ENCODE measurements around the gene PCDHB7. TPM values are rescaled to one million over a fixed set of nuclear protein-coding genes. Genes with fewer than 3 reads are reported as not detected.
"Not testable (repeated sequence)": the region's sequence is repeated elsewhere in the genome, so short reads cannot be mapped to it uniquely, and the experiment has no call there.

The PCDHB7 gene
- total RNA-seq, 1 donor, result 0.43 TPM

- no peak for DNase-seq (ENCODE audit: low read depth)
- TF ChIP-seq, protein P1, sequence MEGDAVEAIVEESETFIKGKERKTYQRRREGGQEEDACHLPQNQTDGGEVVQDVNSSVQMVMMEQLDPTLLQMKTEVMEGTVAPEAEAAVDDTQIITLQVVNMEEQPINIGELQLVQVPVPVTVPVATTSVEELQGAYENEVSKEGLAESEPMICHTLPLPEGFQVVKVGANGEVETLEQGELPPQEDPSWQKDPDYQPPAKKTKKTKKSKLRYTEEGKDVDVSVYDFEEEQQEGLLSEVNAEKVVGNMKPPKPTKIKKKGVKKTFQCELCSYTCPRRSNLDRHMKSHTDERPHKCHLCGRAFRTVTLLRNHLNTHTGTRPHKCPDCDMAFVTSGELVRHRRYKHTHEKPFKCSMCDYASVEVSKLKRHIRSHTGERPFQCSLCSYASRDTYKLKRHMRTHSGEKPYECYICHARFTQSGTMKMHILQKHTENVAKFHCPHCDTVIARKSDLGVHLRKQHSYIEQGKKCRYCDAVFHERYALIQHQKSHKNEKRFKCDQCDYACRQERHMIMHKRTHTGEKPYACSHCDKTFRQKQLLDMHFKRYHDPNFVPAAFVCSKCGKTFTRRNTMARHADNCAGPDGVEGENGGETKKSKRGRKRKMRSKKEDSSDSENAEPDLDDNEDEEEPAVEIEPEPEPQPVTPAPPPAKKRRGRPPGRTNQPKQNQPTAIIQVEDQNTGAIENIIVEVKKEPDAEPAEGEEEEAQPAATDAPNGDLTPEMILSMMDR (IDR thresholded peaks at IDR 0.05; ENCODE audit: insufficient read depth, low read depth, low read length), result no peak
- no peak overlapping the region for H3K4me3 ChIP-seq (ENCODE audit: low read depth, low read length)
Observed at GRCh38 chr5:141196363-141196762, 23.9 kb downstream of the PCDHB7 start.

DNA sequence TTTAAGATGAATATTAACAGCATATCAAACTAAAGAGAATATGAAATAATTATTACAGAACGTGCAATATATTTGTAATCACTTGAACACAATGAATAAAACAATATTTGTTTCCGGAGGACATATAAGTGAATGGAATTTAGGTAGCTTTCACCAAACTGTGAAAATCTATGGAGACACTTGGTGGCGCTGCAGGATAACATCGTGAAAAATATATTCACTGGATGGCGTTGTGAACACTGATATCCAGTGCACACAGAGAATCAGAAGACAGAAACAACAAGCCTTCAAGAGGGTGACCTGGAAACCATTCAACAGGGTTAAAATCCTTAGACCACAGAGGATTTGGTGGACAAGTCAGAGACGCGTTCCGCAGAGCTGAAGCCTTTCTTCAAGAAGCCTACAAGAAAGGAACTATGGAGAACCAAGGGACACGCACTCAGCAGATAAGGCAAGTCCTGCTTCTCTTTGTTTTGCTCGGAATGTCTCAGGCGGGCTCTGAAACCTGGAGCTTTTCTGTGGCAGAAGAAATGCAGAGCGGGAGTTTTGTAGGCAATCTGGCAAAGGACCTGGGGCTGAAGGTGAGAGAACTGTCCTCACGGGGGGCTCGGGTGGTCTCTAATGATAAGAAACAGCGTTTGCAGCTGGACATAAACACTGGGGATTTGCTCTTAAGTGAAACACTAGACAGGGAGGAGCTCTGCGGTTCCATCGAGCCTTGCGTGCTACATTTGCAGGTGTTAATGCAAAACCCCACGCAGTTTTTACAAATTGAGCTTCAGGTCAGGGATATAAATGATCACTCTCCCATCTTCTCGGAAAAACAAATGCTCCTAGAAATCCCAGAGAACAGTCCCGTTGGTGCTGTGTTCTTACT lies 27.2 kb downstream of the PCDHB7 start, which contains the start of gene PCDHB11:
PCDHB11 (plus strand) TSS at position 269 of the 877 bp plus-strand sequence; CDS start at position 417, 148 bp downstream.
- no peak for DNase-seq (ENCODE audit: low read depth)
- H3K4me3 ChIP-seq (ENCODE audit: low read depth, low read length), result no peak within 1 kb of the TSS
- TF ChIP-seq, protein P1 (IDR thresholded peaks at IDR 0.05; ENCODE audit: insufficient read depth, low read depth, low read length), result no peak

- not testable (repeated sequence) for DNase-seq (ENCODE audit: low read depth); H3K4me3 ChIP-seq (ENCODE audit: low read depth, low read length)
Observed at GRCh38 chr5:141201126-141201525, 28.7 kb downstream of the PCDHB7 start.

GRCh38 chr5:141201646-141202045 lies 29.2 kb downstream of the PCDHB7 start:
- not testable (repeated sequence) for H3K4me3 ChIP-seq (ENCODE audit: low read depth, low read length); DNase-seq (ENCODE audit: low read depth)

GRCh38 chr5:141208478-141208877 lies 36.0 kb downstream of the PCDHB7 start, which contains the start of gene PCDHB12:
Gene PCDHB12, plus strand, starts transcription at chr5:141208719. Its CDS starts 189 bp downstream, at chr5:141208908.
- no peak within 1 kb of the TSS for H3K4me3 ChIP-seq (ENCODE audit: low read depth, low read length)
- TF ChIP-seq, protein P1 (IDR thresholded peaks at IDR 0.05; ENCODE audit: insufficient read depth, low read depth, low read length), result no peak
- DNase-seq (ENCODE audit: low read depth), result no peak

GRCh38 chr5:141210281-141210680 lies 37.8 kb downstream of the PCDHB7 start:
- not testable (repeated sequence) for DNase-seq (ENCODE audit: low read depth)

GRCh38 chr5:141210849-141211248 lies 38.4 kb downstream of the PCDHB7 start:
- not testable (repeated sequence) for DNase-seq (ENCODE audit: low read depth)

More at GRCh38 chr5:141210281-141210680, 37.8 kb downstream of the PCDHB7 start:
- not testable (repeated sequence) for H3K4me3 ChIP-seq (ENCODE audit: low read depth, low read length)

GRCh38 chr5:141213656-141214339 lies 41.4 kb downstream of the PCDHB7 start, which contains the start of gene PCDHB13:
Gene PCDHB13, plus strand, starts transcription at chr5:141213919. Its CDS starts 205 bp downstream, at chr5:141214124.
- DNase-seq (ENCODE audit: low read depth), result peak; percentile 16
- TF ChIP-seq, protein P1 (IDR thresholded peaks at IDR 0.05; ENCODE audit: insufficient read depth, low read depth, low read length), result peak; percentile 17

More at GRCh38 chr5:141210849-141211248, 38.4 kb downstream of the PCDHB7 start:
- not testable (repeated sequence) for H3K4me3 ChIP-seq (ENCODE audit: low read depth, low read length)

DNA sequence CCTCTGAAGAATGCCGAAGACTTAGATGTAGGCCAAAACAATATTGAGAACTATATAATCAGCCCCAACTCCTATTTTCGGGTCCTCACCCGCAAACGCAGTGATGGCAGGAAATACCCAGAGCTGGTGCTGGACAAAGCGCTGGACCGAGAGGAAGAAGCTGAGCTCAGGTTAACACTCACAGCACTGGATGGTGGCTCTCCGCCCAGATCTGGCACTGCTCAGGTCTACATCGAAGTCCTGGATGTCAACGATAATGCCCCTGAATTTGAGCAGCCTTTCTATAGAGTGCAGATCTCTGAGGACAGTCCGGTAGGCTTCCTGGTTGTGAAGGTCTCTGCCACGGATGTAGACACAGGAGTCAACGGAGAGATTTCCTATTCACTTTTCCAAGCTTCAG lies 42.1 kb downstream of the PCDHB7 start:
- not testable (repeated sequence) for H3K4me3 ChIP-seq (ENCODE audit: low read depth, low read length); DNase-seq (ENCODE audit: low read depth)

More at GRCh38 chr5:141213656-141214339, 41.4 kb downstream of the PCDHB7 start, which contains the start of gene PCDHB13:
- H3K4me3 ChIP-seq (ENCODE audit: low read depth, low read length), result not testable (repeated sequence)

GRCh38 chr5:141215504-141215903 lies 43.1 kb downstream of the PCDHB7 start:
- not testable (repeated sequence) for DNase-seq (ENCODE audit: low read depth); H3K4me3 ChIP-seq (ENCODE audit: low read depth, low read length)

DNA sequence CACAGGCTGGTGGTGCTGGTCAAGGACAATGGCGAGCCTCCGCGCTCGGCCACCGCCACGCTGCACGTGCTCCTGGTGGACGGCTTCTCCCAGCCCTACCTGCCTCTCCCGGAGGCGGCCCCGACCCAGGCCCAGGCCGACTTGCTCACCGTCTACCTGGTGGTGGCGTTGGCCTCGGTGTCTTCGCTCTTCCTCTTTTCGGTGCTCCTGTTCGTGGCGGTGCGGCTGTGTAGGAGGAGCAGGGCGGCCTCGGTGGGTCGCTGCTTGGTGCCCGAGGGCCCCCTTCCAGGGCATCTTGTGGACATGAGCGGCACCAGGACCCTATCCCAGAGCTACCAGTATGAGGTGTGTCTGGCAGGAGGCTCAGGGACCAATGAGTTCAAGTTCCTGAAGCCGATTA lies 43.6 kb downstream of the PCDHB7 start:
- not testable (repeated sequence) for H3K4me3 ChIP-seq (ENCODE audit: low read depth, low read length); DNase-seq (ENCODE audit: low read depth)

Data from fibroblast of villous mesenchyme (primary cell).